Measurements from ENCODE around the gene IGFBP4.

- TF ChIP-seq POLR2AphosphoS5 (IDR thresholded peaks at IDR 0.05; ENCODE audit: borderline replicate concordance, low read depth, low read length) (no peak), EZH2 (IDR thresholded peaks at IDR 0.05) (no peak)
These were observed 17.5 kb upstream of the IGFBP4 start for GRCh38 chr17:40425741-40426140.
